Muscle layer of duodenum (tissue), 2 donors: ENCODE results near the gene MUL1.

Experiments used
- H3K27ac ChIP-seq: one replicate; pipeline ENCODE4 v1.7.0; 2013; ENCODE audit warnings: mild to moderate bottlenecking, low read length
- H3K27me3 ChIP-seq: one replicate; pipeline ENCODE4 v1.7.0; 2013; ENCODE audit warnings: low read depth, mild to moderate bottlenecking, control low read depth, low read length
- H3K36me3 ChIP-seq, 2 donors: one replicate each; pipeline ENCODE4 v1.7.0; 2013; ENCODE audit warnings: low read length in 2 of 2, control low read depth in 1 of 2, mild to moderate bottlenecking in 1 of 2; ENCODE audit not compliant: insufficient read depth in 2 of 2, control insufficient read depth in 1 of 2
- H3K4me1 ChIP-seq, 2 donors: one replicate each; pipeline ENCODE4 v1.7.0; 2013; ENCODE audit warnings: low read length in 2 of 2, mild to moderate bottlenecking in 2 of 2, control low read depth in 1 of 2, moderate library complexity in 1 of 2; ENCODE audit not compliant: insufficient read depth in 2 of 2, control insufficient read depth in 1 of 2
- H3K4me3 ChIP-seq, 2 donors: one replicate each; pipeline ENCODE4 v1.7.0; 2013; ENCODE audit warnings: low read length in 2 of 2, low read depth in 1 of 2, mild to moderate bottlenecking in 1 of 2
- H3K9me3 ChIP-seq, 2 donors: one replicate each; pipeline ENCODE4 v1.7.0; 2013; ENCODE audit warnings: low read length in 2 of 2, control low read depth in 1 of 2, mild to moderate bottlenecking in 1 of 2; ENCODE audit not compliant: control insufficient read depth in 1 of 2
- donor health status: healthy.

Gene MUL1

DNA sequence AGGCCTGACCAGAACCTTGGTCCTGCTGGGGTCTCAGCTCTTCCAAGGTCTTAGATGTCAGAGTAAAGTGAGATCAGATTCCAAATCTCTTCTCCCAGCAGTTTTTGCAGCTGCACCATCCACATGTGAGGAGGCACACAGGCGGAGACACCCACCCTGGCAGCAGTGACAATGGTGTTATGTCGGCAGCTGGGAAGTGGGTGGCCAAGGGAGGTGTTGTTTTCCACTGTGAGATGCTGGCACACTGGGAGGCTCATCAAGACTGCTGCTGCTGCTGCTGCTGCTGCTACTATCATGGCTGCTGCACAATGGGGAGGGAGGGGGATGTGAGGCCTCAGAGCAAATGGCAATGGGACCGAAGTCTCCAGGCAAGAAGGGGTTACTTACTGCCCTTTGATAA is 45.6 kb downstream of the MUL1 start:
- no peak overlapping the region for H3K27ac ChIP-seq
- H3K4me1 ChIP-seq: no peaks in the 10 kb centered on the region
- no peaks in the 10 kb centered on the region for H3K27me3 ChIP-seq
- H3K36me3 ChIP-seq: no peaks in the 10 kb centered on the region
- H3K9me3 ChIP-seq: peaks cover 0 to 3% of the 10 kb centered on the region in 2 donors
- H3K4me3 ChIP-seq: no peak overlapping the region

DNA sequence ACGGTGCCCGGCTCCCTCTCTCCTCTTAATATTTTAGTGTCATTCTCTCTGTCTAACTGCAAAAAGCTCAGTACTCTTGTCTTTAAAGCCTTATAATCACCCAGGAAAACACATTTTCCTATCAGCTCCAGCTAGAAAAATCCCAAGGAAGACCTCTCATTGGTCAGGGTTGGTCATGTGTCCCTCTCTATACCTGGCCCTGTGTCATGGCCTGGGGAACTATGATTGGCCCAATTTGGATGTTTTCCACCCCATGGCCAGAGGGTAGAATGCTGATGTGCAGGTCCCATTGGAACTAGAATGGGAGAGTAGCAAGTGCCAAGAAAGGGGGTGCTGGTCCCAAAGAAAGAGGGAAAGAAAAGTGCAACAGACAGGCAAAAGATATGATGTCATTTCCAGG is 49.2 kb downstream of the MUL1 start:
- Histone ChIP-seq H3K4me3 (no peak overlapping the region), H3K4me1 (no peaks in the 10 kb centered on the region), H3K9me3 (peaks cover 0 to 1% of the 10 kb centered on the region in 2 donors), H3K27ac (no peak overlapping the region), H3K27me3 (peaks cover 4% of the 10 kb centered on the region), H3K36me3 (no peaks in the 10 kb centered on the region)

GRCh38 chr1:20454004-20454403 is 53.9 kb downstream of the MUL1 start:
- Histone ChIP-seq H3K27me3 (peaks cover 4% of the 10 kb centered on the region), H3K4me3 (no peak overlapping the region), H3K27ac (no peak overlapping the region), H3K9me3 (no peaks in the 10 kb centered on the region), H3K36me3 (no peaks in the 10 kb centered on the region), H3K4me1 (no peaks in the 10 kb centered on the region)

DNA sequence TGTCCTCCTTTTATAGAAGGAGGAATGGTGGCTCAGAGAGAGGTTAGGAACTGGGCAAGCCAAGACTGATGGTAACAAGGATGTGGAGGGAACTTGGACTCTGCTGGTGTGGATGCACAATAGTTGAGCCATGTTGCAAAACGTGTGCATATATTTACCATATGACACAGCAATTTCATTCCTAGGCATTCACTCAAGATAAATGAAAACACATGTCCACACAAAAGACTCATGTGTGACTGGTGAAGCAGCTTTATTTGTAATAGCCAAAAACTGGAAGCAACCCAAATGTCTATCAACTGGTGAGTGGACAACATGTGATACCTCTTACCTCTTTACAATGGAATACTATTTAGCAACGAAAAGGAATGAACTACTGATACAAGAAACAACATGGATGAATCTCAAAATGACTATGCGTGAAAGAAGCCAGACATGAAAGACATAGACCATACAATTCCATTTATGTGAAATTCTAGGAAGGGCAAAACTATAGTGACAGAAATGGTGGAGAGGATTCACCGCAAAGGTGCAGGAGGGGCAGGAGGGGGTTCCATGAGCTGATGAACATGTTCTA is 58.1 kb downstream of the MUL1 start:
- Histone ChIP-seq H3K27ac (no peak overlapping the region), H3K4me1 (no peaks in the 10 kb centered on the region), H3K4me3 (no peak overlapping the region), H3K36me3 (no peaks in the 10 kb centered on the region), H3K9me3 (no peaks in the 10 kb centered on the region), H3K27me3 (peaks cover 2% of the 10 kb centered on the region)
